HUDEP-2 (cell line): ENCODE data around the gene HNRNPK.

Source experiments
- DNase-seq, 76 experiments: peaks; one replicate each; lab custom pipeline; 2025; ENCODE audit not compliant: unreplicated experiment in 76 of 76; lab: John Stamatoyannopoulos, UW

Gene HNRNPK

DNA sequence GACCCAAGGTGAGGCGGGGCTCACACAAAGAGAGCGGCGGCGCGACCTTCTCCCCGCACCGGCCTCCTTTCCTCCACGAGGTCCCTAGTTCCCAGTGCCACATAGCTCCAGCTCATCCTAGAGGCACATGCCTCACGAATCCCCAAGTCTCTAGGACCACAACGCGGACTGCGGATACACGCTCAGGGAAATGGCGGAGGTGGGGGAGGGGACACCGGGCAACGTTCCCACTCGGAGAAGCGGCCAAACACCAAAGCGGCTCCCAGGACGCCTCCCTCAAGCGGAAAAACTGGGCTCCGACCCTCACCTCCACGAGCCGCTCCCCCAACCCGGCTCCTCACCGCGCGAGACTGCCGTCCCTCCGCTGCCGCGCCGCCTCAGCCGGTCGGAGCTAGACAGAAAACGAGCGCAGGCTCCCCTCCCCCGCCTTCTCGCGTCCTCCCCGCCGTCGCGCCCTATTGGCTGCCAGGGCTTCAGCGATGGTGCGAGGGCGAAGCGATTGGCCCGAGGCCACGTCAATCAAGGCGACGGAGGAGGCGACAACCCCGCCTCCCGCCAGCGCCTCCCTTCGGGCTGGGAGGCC lies at the start of gene HNRNPK:
Gene HNRNPK, minus strand, starts transcription at position 404 of the 583 bp plus-strand sequence. CDS start 1,963 bp downstream, outside the sequence.
- DNase-seq: peak; percentile 63 to 99 (median 96)

- no peak for DNase-seq
Measured at GRCh38 chr9:84027201-84027600, 47.2 kb upstream of the HNRNPK start.

- DNase-seq: no peak
Measured at GRCh38 chr9:84024041-84024575, 44.1 kb upstream of the HNRNPK start.

- no peak for DNase-seq
Measured at GRCh38 chr9:84007662-84008061, 27.6 kb upstream of the HNRNPK start.

- DNase-seq: no peak
Measured at GRCh38 chr9:84003246-84003645, 23.2 kb upstream of the HNRNPK start.

DNA sequence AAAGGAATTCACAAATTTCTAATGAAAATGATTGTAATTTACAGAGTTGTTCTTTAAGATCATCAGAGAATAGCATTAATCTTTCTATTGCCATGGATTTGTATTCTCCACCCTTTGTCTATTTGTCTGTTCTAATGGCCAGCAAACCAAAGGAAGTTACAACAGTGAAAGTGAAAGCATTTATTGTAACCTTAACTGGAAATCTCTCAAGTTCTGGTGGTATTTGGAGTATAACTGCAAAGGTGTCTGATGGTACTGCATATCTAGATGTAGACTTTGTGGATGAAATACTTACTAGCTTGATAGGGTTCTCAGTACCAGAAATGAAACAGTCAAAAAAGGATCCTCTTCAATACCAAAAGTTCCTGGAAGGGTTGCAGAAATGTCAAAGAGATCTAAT lies 22.3 kb upstream of the HNRNPK start:
- no peak for DNase-seq

DNA sequence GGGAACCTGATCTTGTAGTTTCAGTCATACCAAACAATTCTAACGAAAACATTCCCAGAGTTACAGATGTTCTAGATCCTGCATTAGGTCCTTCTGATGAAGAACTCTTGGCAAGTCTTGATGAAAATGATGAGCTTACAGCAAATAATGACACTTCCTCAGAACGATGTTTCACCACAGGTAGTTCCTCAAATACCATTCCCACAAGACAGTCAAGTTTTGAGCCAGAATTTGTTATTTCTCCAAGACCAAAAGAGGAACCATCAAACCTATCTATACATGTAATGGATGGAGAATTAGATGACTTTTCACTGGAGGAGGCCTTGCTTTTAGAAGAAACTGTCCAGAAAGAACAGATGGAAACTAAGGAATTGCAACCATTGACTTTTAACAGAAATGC lies 21.6 kb upstream of the HNRNPK start:
- no peak for DNase-seq

GRCh38 chr9:84000186-84000585 lies 20.2 kb upstream of the HNRNPK start:
- DNase-seq: no peak

DNA sequence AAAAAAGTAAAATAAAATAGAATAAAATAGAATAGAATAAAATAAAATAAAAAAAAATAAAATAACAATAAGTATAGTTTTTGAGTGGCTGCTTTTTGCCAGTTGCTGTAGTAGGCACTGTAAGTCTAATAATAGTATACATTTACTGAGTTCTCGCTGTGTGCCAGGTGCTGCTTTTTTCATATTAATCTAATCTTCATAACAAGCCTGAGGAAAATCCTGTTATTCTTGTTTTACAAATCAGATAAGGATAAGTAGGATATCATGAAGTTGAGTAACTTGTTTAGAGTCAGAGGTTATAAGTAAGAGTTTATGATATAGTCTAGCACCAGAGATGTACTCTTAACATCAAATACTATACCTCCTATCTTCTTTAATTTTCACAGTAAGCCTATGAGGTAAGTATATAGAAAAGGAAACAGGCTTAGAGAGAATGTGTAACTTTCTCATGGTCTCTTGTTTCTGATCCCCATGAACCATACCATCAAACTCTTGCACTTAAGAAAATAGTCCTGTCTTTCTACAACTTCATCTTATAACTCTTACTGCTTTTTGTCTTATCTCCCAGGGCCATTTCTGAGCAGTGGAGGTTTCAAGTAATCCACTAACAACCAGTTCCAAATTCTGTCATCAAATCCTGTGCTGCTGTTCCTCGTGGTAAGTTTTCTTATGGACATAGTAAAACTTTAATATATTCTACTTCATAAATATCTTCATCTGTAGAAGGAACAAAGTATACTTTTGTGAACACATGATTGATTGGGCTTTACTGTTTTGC lies 19.3 kb upstream of the HNRNPK start:
- DNase-seq: no peak

DNA sequence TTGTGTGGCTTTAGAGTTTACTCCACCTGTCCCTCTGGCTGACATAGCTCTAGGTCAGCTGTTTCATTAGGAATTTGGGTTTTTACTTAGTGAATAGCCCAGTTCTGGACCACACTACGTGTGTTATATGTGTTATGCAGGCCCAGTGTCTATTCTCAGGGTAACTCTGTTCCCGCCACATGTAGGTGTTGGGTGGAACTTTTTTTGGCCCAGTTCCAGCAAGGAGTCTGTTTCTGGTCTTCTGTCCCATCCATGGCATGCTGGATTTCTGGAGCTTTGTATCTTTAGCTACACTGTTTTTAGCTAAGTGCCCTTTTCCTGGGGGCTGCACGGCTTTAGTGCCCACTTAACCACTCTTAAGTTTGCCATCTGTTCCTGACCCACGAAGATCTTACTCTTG lies 16.1 kb upstream of the HNRNPK start:
- no peak for DNase-seq

DNA sequence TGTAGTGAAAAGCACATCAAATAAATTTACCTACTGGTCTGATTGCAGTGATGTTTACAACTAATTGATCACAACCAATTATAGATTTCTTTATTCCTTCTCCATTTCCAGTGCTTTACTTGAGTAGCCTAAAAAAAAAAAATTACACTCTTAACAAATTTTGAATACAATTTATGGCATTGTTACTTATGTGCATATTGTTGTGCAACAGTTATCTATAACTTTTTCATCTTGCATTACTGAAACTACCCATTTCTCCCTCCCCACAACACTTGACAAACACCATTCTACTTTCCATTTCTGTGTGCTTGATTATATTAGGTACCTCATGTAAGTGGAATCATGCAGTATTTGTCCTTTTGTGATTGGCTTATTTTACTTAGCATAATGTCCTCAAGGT lies 12.9 kb upstream of the HNRNPK start:
- DNase-seq: no peak

DNA sequence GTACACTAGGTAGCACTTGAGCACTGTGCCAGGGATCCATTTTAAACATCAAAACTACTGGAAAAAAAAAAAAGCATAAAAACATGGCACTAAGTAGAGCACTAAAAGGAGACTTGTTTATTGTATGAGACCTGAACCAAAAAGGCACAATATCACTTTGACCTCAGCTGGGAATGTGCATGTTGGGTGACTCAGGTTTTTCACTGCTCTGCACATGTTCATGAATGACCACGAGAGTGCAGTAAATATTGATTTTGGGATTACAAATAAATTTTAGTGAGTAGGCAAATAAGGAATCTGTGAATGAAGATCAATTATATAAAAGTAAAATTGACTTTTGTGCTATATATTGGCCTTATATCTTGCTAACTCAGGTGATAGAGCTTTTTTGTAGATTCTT lies 12.4 kb upstream of the HNRNPK start:
- DNase-seq: peak in 1 of 76 experiments; percentile 7

GRCh38 chr9:83991355-83991754 lies 11.3 kb upstream of the HNRNPK start:
- DNase-seq: no peak

DNA sequence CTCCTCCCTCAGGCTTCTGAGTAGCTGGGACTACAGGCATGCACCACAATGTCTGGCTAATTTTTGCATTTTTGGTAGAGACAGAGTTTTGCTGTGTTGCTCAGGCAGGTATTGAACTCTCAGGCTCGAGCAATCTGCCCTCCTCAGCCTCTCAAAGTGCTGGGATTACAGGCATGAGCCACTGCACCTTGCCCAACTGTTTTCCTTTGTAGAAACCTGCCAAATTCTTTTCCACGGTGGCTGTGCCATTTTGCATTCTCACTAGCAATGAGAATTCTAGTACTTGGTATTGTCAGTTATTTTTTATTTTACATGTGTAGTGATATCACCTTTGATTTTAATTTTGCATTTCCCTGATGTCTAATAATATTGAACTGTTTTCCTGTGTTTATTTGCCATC lies 8.4 kb upstream of the HNRNPK start:
- no peak for DNase-seq

DNA sequence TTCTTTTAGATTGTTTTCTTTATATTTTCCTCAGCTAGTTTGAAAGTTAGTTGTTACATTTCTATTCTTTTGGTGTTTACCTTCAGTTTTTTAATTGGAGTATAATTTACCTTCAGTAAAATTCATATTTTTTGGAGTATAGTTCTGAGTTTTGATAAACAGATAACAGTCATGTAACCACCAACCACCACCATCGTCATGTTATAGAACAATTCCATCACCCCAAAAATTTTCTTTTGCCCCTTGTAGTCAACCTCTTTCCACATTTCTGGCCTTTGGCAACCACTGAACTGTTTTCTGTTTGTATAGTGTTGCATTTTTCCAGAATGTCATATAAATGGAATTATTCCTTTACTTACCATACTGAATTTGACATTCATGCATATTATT lies 7.4 kb upstream of the HNRNPK start:
- no peak for DNase-seq

DNA sequence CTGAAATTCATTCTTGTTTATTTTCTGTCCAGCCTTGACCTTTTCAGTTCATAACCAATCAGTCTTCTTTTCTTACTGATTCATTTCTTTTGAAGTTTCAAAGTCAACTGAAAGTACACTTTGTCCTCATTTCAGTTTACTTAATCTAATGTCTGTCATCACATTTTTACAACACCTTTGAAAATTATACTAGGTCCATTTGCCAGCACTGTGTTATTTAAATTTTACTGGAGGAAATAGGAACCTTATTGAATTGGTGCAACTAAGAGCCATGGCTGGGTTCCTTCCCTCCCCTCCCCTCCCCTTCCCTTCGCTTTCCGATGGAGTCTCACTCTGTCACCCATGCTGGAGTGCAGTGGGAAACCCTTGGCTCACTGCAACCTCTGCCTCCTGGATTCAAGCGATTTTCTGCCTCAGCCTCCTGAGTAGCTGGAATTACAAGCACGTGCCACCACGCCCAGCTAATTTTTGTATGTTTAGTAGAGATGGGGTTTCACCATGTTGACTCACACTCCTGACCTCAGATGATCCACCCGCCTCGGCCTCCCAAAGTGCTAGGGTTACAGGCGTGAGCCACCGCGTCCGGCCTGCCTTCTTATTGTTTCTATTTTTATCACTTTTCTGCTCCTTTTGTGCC lies 6.9 kb upstream of the HNRNPK start:
- peak in 19 of 76 experiments; percentile 3 to 42 (median 21) for DNase-seq

- DNase-seq: no peak
Measured at GRCh38 chr9:83986195-83986594, 6.2 kb upstream of the HNRNPK start.

DNA sequence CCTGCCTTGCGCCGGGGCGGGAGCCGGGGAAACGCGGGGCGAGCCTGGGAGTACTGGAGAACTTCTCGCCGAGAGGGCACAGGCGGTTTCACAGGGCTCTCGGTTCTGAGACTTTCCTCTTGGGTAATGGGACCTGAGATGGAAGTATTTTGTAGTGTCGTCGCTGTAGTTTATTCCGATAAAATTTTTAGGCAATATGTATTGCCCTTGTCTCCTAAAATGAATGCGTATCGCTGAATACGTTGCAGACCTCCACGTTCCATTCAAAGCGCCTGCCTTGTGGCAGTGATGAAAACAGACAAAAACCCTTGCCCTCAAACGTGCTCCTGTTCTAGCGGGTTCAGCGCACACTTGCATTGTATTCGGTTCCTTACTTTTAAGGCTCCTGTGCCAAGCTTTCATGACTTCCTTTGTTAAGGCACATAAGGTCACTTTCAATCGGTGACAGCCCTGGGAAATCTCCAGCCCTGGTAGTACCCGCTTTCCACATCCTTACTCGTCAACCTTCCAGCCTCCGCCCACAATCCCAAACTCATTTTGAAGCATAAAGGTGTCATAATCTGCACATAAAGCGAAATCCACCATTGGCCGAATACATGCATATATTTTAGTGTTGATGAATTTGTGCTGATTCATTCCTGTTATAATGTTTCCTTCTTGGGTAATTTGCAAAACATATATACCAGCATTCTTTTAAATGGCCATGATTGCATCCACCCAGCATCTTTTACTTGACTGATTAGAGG lies 1.3 kb upstream of the HNRNPK start:
- peak in 13 of 76 experiments; percentile 1 to 57 (median 30) for DNase-seq

- peak; percentile 65 to 99 (median 97) for DNase-seq
Measured at GRCh38 chr9:83980395-83981125, 545 bp upstream of the HNRNPK start, which contains the start of gene RMI1. TSS of gene RMI1 (plus strand) at chr9:83980805. CDS start at chr9:84000987, 20,182 bp downstream.
